Sigmoid colon (tissue), 4 donors: ENCODE measurements around the gene SMYD2.

Experiments
- CTCF ChIP-seq, 4 experiments: fragments of 450-650 bp in 3 of 4; fragments of 200-600 bp in 1 of 4; IDR thresholded peaks; one replicate each; pipeline ENCODE4 v1.5.1; 2016 to 2019; ENCODE audit warnings: antibody characterized with exemption in 4 of 4, mild to moderate bottlenecking in 3 of 4, moderate library complexity in 2 of 4
- EP300 ChIP-seq, 4 donors: sonication (generic); formaldehyde crosslinking; IDR thresholded peaks; one replicate each; pipeline ENCODE4 v1.6.1; 2017; ENCODE audit warnings: antibody characterized with exemption in 4 of 4
- POLR2A ChIP-seq, 2 donors: fragments of 450-650 bp; IDR thresholded peaks; one replicate each; pipeline ENCODE4 v1.6.1; 2016; ENCODE audit warnings: antibody characterized with exemption in 2 of 2, mild to moderate bottlenecking in 2 of 2, moderate library complexity in 2 of 2
- POLR2AphosphoS5 ChIP-seq, 4 donors: sonication (generic); formaldehyde crosslinking; IDR thresholded peaks; one replicate each; pipeline ENCODE4 v1.6.1; 2017; ENCODE audit warnings: antibody characterized with exemption in 4 of 4

GRCh38 chr1:214295934-214296333 lies 15.0 kb downstream of the SMYD2 start:
- no peak for TF ChIP-seq POLR2A (IDR thresholded peaks at IDR 0.05)
- TF ChIP-seq CTCF (IDR thresholded peaks at IDR 0.05), result no peak
- no peak for TF ChIP-seq EP300 (IDR thresholded peaks at IDR 0.05)
- no peak for TF ChIP-seq POLR2AphosphoS5 (IDR thresholded peaks at IDR 0.05)
